WTC11 (cell line): ENCODE measurements around the gene GAS6. TPM values are rescaled to one million over a fixed set of nuclear protein-coding genes. Genes with fewer than 3 reads are reported as not detected.

Experiments used
- ATAC-seq: fragments of 200-7000 bp; cut with Tn5 transposase; 2 replicates; pipeline ENCODE4 v1.10.0; 2021; ENCODE audit warnings: mild to moderate bottlenecking, moderate library complexity
- CTCF ChIA-PET: fragments of 300-600 bp; sonication (Branson Sonifier 250); formaldehyde crosslinking; loops from one replicate; lab custom pipeline; 2021; ENCODE audit warnings: antibody characterized with exemption; lab: Charles Lee
- POLR2A ChIA-PET: fragments of 350-600 bp; sonication (Branson Sonifier 250); formaldehyde crosslinking; loops from one replicate; lab custom pipeline; 2021; ENCODE audit warnings: antibody characterized with exemption; lab: Charles Lee
- DNase-seq: peaks from one replicate; pipeline ENCODE4 v3.0.0; 2021; ENCODE audit warnings: low spot score
- H3K27ac Mint-ChIP-seq: 2 replicates; pipeline ENCODE4 v1.8.0; 2021; ENCODE audit warnings: mixed read lengths
- H3K27me3 Mint-ChIP-seq: 2 replicates; pipeline ENCODE4 v1.8.0; 2021; ENCODE audit warnings: low read depth, mild to moderate bottlenecking, moderate library complexity, mixed read lengths
- H3K36me3 Mint-ChIP-seq: 2 replicates; pipeline ENCODE4 v1.8.0; 2021; ENCODE audit warnings: mixed read lengths
- H3K4me1 Mint-ChIP-seq: 2 replicates; pipeline ENCODE4 v1.8.0; 2022; ENCODE audit warnings: mixed read lengths
- H3K4me3 Mint-ChIP-seq: 2 replicates; pipeline ENCODE4 v1.8.0; 2021; ENCODE audit warnings: mild to moderate bottlenecking, moderate library complexity, mixed read lengths
- H3K9me3 Mint-ChIP-seq: 2 replicates; pipeline ENCODE4 v1.8.0; 2021; ENCODE audit warnings: mixed read lengths
- ATF1 ChIP-seq: sonication (generic); formaldehyde crosslinking; IDR thresholded peaks from 2 replicates; pipeline ENCODE4 v1.8.1; 2023; ENCODE audit warnings: mild to moderate bottlenecking, moderate library complexity, missing genetic modification reagents
- CBFB ChIP-seq: sonication (generic); formaldehyde crosslinking; IDR thresholded peaks from 2 replicates; pipeline ENCODE4 v1.8.1; 2022; ENCODE audit warnings: mild to moderate bottlenecking, low read depth, missing genetic modification reagents
- ELF4 ChIP-seq: sonication (generic); formaldehyde crosslinking; IDR thresholded peaks from 2 replicates; pipeline ENCODE4 v1.8.1; 2022; ENCODE audit warnings: low read depth, mild to moderate bottlenecking, moderate library complexity, missing genetic modification reagents
- GTF2I ChIP-seq: fragments of 250-450 bp; sonication (Bioruptor Pico); conservative IDR thresholded peaks from 2 replicates; pipeline ENCODE4 v1.4.0; 2021; ENCODE audit warnings: mild to moderate bottlenecking
- HMGA2 ChIP-seq: fragments of 250-450 bp; sonication (Bioruptor Pico); IDR thresholded peaks from 2 replicates; pipeline ENCODE4 v1.4.0; 2021; ENCODE audit warnings: mild to moderate bottlenecking, moderate library complexity
- IRF2 ChIP-seq: sonication (generic); formaldehyde crosslinking; IDR thresholded peaks from 2 replicates; pipeline ENCODE4 v1.8.0; 2022; ENCODE audit warnings: low read depth, missing genetic modification reagents, borderline replicate concordance
- NFE2L1 ChIP-seq: sonication (generic); formaldehyde crosslinking; IDR thresholded peaks from 2 replicates; pipeline ENCODE4 v1.8.1; 2023; ENCODE audit warnings: missing genetic modification reagents
- NR2C2 ChIP-seq: sonication (generic); formaldehyde crosslinking; IDR thresholded peaks from 2 replicates; pipeline ENCODE4 v1.8.0; 2022; ENCODE audit warnings: mild to moderate bottlenecking, missing genetic modification reagents
- TCF7 ChIP-seq: sonication (generic); formaldehyde crosslinking; IDR thresholded peaks from 2 replicates; pipeline ENCODE4 v1.8.0; 2022; ENCODE audit warnings: mild to moderate bottlenecking, low read depth, missing genetic modification reagents, moderate library complexity
- ZBTB21 ChIP-seq: sonication (generic); formaldehyde crosslinking; IDR thresholded peaks from 2 replicates; pipeline ENCODE4 v1.8.1; 2023; ENCODE audit warnings: mild to moderate bottlenecking, missing genetic modification reagents, borderline replicate concordance
- total RNA-seq: library from RNA; stranded (reverse); gene quantifications from 3 replicates; pipeline ENCODE4 v1.2.3, GENCODE V29; 2021
- TF ChIP-seq, protein P1 (sequence below): fragments of 250-450 bp; sonication (Bioruptor Pico); IDR thresholded peaks from 2 replicates; pipeline ENCODE4 v2.1.2; 2022; ENCODE audit warnings: mild to moderate bottlenecking, moderate library complexity
- TF ChIP-seq, protein P2 (sequence below): sonication (generic); formaldehyde crosslinking; conservative IDR thresholded peaks from 2 replicates; pipeline ENCODE4 v1.8.1; 2023; ENCODE audit warnings: mild to moderate bottlenecking, low read depth, missing genetic modification reagents, moderate library complexity
- TF ChIP-seq, protein P3 (sequence below): sonication (generic); formaldehyde crosslinking; IDR thresholded peaks from 2 replicates; pipeline ENCODE4 v1.8.0; 2023; ENCODE audit warnings: missing genetic modification reagents
- TF ChIP-seq, protein P4 (sequence below): sonication (generic); formaldehyde crosslinking; IDR thresholded peaks from 2 replicates; pipeline ENCODE4 v1.8.1; 2023; ENCODE audit warnings: mild to moderate bottlenecking, missing genetic modification reagents, borderline replicate concordance
- TF ChIP-seq, protein P5 (sequence below): sonication (generic); formaldehyde crosslinking; IDR thresholded peaks from 2 replicates; pipeline ENCODE4 v1.8.0; 2022; ENCODE audit warnings: mild to moderate bottlenecking, missing genetic modification reagents
- TF ChIP-seq, protein P6 (sequence below): sonication (generic); formaldehyde crosslinking; IDR thresholded peaks from 2 replicates; pipeline ENCODE4 v1.8.0; 2023; ENCODE audit warnings: missing genetic modification reagents, mild to moderate bottlenecking, borderline replicate concordance

The GAS6 gene
- total RNA-seq, 1 experiment from 2014 or later, result 29.4 TPM

DNA sequence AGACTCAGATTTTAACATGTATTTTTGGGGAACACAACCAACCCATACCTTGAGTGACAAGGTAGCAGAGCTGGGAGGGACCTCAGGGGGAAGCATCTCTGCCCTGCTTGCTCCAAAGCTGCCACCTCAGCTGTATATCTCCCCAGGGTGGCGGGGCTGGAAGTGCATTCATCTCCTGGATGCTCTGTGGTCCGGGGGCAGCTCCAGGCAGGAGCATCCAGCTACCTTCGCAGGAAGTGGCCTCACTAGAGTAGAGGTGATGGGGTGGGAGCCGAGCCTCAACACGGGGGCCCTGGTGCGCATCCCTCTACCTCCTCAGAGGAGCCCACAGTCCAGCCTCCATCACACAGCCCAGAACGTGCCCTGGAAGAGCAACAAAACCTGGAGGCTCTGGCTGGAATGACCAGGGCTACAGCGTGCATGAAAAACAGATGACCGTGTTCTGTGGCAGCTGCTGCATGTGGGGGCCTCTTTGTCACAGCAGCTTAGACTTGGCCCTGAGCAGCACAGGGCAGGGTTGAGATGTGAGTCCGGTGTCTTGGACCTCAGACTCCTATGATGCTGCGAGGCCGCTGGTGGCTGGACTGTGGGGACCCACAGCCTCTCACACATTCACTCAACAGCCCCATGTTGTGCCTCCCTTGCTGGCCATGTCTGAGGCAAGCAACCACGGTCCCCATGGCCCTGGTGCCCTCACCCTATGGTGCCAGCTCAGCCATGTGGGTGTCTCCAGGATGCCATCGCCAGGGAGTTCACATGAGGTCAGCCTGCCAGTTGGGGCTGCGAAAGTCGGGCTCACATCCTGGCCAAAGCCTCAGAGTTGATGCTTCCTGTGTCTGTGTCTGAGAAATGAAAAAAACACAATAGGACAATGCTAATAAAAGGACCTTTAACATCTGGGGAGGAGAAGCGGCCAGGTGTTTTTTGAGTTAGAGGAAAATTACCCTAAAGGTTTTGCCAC lies 17.1 kb upstream of the GAS6 start:
- ChIA-PET CTCF (interaction anchor here (1.4 kb wide), 1 partner anchor 23 kb away, joined by 4 read pairs; no protein-coding TSS in a partner anchor), POLR2A (no interaction called here)
- Mint-ChIP-seq H3K27me3 (no peaks in the 10 kb centered on the region), H3K4me3 (no peak overlapping the region), H3K36me3 (no peaks in the 10 kb centered on the region), H3K9me3 (no peaks in the 10 kb centered on the region), H3K27ac (no peak overlapping the region), H3K4me1 (no peaks in the 10 kb centered on the region)
- ATAC-seq (no peak), DNase-seq (no peak)
- TF ChIP-seq NR2C2 (no peak), CBFB (CRISPR knock-in tag) (no peak), IRF2 (no peak), GTF2I (no peak), HMGA2 (CRISPR knock-in tag) (no peak)
- TF ChIP-seq, protein P1, sequence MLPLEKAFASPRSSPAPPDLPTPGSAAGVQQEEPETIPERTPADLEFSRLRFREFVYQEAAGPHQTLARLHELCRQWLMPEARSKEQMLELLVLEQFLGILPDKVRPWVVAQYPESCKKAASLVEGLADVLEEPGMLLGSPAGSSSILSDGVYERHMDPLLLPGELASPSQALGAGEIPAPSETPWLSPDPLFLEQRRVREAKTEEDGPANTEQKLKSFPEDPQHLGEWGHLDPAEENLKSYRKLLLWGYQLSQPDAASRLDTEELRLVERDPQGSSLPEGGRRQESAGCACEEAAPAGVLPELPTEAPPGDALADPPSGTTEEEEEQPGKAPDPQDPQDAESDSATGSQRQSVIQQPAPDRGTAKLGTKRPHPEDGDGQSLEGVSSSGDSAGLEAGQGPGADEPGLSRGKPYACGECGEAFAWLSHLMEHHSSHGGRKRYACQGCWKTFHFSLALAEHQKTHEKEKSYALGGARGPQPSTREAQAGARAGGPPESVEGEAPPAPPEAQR (CRISPR knock-in tag), result no peak
- TF ChIP-seq, protein P2, sequence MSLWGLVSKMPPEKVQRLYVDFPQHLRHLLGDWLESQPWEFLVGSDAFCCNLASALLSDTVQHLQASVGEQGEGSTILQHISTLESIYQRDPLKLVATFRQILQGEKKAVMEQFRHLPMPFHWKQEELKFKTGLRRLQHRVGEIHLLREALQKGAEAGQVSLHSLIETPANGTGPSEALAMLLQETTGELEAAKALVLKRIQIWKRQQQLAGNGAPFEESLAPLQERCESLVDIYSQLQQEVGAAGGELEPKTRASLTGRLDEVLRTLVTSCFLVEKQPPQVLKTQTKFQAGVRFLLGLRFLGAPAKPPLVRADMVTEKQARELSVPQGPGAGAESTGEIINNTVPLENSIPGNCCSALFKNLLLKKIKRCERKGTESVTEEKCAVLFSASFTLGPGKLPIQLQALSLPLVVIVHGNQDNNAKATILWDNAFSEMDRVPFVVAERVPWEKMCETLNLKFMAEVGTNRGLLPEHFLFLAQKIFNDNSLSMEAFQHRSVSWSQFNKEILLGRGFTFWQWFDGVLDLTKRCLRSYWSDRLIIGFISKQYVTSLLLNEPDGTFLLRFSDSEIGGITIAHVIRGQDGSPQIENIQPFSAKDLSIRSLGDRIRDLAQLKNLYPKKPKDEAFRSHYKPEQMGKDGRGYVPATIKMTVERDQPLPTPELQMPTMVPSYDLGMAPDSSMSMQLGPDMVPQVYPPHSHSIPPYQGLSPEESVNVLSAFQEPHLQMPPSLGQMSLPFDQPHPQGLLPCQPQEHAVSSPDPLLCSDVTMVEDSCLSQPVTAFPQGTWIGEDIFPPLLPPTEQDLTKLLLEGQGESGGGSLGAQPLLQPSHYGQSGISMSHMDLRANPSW (CRISPR knock-in tag), result no peak

DNA sequence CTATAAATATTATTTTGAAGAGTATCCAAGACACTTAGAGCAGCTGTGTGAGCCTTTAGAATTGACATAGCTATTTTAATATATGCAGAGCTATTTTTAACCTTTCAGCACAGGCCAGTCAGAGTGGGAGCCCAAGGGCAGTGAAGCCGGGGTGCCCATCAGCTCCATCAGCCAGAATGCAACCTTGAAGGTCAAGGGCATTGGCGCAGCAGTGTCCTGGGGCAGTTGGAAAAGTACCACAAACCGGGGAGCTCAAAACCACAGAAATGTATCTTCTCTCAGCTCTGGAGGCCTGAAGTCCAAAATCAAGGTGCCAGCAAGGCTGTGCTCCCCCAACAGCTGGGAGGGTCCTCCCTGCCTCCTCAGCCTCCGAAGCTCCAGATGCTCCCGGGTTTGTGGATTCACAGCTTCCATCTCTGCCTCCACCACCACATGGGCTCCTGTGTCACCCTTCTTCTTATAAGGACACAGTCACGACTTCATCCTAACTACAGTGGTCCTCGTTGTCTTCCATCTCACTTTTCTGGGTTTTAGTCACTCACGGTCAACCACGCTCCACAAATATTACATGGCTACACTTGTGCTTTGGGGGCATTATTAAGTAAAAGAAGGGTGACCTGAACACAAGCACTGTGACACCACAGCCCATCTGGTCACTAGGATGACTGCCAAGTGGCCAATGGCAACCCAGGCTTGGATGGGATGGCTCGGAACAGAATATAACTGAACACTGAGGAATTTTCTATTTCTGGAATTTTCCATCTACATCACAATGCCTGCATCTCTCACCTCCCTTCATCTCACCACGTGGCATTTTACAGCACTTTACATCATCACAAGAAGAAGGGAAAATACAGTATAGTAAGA lies 15.9 kb upstream of the GAS6 start:
- Mint-ChIP-seq H3K4me1 (no peaks in the 10 kb centered on the region), H3K4me3 (no peak overlapping the region), H3K36me3 (no peaks in the 10 kb centered on the region), H3K27ac (no peak overlapping the region; the same call in 1 of the 2 replicates), H3K27me3 (no peaks in the 10 kb centered on the region), H3K9me3 (no peaks in the 10 kb centered on the region)
- ATAC-seq, result no peak
- ChIA-PET CTCF (interaction anchor here (1.4 kb wide), 1 partner anchor 25 kb away, joined by 4 read pairs; no protein-coding TSS in a partner anchor), POLR2A (no interaction called here)
- no peak for DNase-seq
- TF ChIP-seq, protein P3, sequence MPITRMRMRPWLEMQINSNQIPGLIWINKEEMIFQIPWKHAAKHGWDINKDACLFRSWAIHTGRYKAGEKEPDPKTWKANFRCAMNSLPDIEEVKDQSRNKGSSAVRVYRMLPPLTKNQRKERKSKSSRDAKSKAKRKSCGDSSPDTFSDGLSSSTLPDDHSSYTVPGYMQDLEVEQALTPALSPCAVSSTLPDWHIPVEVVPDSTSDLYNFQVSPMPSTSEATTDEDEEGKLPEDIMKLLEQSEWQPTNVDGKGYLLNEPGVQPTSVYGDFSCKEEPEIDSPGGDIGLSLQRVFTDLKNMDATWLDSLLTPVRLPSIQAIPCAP (CRISPR knock-in tag), result no peak
- TF ChIP-seq, protein P4, sequence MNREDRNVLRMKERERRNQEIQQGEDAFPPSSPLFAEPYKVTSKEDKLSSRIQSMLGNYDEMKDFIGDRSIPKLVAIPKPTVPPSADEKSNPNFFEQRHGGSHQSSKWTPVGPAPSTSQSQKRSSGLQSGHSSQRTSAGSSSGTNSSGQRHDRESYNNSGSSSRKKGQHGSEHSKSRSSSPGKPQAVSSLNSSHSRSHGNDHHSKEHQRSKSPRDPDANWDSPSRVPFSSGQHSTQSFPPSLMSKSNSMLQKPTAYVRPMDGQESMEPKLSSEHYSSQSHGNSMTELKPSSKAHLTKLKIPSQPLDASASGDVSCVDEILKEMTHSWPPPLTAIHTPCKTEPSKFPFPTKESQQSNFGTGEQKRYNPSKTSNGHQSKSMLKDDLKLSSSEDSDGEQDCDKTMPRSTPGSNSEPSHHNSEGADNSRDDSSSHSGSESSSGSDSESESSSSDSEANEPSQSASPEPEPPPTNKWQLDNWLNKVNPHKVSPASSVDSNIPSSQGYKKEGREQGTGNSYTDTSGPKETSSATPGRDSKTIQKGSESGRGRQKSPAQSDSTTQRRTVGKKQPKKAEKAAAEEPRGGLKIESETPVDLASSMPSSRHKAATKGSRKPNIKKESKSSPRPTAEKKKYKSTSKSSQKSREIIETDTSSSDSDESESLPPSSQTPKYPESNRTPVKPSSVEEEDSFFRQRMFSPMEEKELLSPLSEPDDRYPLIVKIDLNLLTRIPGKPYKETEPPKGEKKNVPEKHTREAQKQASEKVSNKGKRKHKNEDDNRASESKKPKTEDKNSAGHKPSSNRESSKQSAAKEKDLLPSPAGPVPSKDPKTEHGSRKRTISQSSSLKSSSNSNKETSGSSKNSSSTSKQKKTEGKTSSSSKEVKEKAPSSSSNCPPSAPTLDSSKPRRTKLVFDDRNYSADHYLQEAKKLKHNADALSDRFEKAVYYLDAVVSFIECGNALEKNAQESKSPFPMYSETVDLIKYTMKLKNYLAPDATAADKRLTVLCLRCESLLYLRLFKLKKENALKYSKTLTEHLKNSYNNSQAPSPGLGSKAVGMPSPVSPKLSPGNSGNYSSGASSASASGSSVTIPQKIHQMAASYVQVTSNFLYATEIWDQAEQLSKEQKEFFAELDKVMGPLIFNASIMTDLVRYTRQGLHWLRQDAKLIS (CRISPR knock-in tag), result no peak
- no peak for TF ChIP-seq ELF4 (CRISPR knock-in tag)
- TF ChIP-seq ATF1 (CRISPR knock-in tag), result no peak
- TF ChIP-seq, protein P5, sequence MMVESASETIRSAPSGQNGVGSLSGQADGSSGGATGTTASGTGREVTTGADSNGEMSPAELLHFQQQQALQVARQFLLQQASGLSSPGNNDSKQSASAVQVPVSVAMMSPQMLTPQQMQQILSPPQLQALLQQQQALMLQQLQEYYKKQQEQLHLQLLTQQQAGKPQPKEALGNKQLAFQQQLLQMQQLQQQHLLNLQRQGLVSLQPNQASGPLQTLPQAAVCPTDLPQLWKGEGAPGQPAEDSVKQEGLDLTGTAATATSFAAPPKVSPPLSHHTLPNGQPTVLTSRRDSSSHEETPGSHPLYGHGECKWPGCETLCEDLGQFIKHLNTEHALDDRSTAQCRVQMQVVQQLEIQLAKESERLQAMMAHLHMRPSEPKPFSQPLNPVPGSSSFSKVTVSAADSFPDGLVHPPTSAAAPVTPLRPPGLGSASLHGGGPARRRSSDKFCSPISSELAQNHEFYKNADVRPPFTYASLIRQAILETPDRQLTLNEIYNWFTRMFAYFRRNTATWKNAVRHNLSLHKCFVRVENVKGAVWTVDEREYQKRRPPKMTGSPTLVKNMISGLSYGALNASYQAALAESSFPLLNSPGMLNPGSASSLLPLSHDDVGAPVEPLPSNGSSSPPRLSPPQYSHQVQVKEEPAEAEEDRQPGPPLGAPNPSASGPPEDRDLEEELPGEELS (CRISPR knock-in tag), result no peak
- TF ChIP-seq, protein P6, sequence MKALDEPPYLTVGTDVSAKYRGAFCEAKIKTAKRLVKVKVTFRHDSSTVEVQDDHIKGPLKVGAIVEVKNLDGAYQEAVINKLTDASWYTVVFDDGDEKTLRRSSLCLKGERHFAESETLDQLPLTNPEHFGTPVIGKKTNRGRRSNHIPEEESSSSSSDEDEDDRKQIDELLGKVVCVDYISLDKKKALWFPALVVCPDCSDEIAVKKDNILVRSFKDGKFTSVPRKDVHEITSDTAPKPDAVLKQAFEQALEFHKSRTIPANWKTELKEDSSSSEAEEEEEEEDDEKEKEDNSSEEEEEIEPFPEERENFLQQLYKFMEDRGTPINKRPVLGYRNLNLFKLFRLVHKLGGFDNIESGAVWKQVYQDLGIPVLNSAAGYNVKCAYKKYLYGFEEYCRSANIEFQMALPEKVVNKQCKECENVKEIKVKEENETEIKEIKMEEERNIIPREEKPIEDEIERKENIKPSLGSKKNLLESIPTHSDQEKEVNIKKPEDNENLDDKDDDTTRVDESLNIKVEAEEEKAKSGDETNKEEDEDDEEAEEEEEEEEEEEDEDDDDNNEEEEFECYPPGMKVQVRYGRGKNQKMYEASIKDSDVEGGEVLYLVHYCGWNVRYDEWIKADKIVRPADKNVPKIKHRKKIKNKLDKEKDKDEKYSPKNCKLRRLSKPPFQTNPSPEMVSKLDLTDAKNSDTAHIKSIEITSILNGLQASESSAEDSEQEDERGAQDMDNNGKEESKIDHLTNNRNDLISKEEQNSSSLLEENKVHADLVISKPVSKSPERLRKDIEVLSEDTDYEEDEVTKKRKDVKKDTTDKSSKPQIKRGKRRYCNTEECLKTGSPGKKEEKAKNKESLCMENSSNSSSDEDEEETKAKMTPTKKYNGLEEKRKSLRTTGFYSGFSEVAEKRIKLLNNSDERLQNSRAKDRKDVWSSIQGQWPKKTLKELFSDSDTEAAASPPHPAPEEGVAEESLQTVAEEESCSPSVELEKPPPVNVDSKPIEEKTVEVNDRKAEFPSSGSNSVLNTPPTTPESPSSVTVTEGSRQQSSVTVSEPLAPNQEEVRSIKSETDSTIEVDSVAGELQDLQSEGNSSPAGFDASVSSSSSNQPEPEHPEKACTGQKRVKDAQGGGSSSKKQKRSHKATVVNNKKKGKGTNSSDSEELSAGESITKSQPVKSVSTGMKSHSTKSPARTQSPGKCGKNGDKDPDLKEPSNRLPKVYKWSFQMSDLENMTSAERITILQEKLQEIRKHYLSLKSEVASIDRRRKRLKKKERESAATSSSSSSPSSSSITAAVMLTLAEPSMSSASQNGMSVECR, result no peak
- no peak for TF ChIP-seq NFE2L1 (CRISPR knock-in tag)
- TF ChIP-seq ZBTB21 (CRISPR knock-in tag), result no peak
- no peak for TF ChIP-seq TCF7 (CRISPR knock-in tag)
